H54 (cell line): ENCODE data around the gene OR52M1.

Experiments used
- DNase-seq: peaks from one replicate; pipeline ENCODE4 v3.0.0; 2011; ENCODE audit warnings: low spot score, mixed read lengths; ENCODE audit not compliant: insufficient read length
- FAIRE-seq: peaks from 3 replicates; lab custom pipeline; 2011; peaks lifted over from hg19 to GRCh38; lab: Jason Lieb, UNC
- POLR2A ChIP-seq: IDR thresholded peaks from 2 replicates; pipeline ENCODE4 v1.6.1; 2011; ENCODE audit warnings: low read depth, mild to moderate bottlenecking, low read length

The OR52M1 gene

DNA sequence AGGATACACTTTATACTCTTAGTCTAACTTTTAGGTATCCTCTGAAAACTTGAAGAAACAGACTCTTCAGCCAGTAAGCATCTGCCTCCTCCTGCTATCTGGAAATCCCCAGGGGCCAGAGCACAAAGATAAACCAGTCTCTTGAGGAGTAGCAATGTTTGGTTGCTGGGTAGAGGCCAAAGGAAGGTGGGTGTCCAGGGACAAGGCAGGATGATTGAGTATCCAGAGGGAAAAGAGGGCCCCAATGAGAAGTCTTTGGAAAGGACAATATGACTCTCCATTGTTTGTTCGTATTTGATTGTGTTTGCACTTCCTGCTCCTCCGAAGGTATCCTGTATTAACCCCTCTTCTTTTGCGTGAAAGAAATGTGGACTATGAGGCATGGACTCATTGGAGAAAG is 44.0 kb downstream of the OR52M1 start:
- FAIRE-seq, result no peak
- no peak for DNase-seq
- TF ChIP-seq POLR2A, result no peak

DNA sequence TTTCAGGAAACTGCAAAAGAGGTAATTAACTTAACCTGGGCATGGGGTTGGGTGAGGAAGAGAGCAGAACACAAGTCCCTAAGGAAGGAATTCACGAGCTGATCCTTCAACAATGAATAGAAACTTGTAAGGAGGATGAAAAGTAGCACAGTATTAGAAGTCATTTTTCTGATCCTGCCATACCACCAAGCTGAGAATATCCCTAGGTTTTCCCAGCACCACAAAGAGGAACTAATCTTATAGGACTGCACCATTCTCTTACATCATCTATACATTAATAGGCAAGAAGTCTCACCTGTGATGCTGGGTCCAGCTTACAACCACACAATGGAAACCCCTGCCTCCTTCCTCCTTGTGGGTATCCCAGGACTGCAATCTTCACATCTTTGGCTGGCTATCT is 48.7 kb downstream of the OR52M1 start, which contains the start of gene OR52I1:
Gene OR52I1, plus strand, starts transcription at position 301 of the 400 bp plus-strand sequence. Its CDS starts 0 bp downstream, at position 301.
- FAIRE-seq (no peak), DNase-seq (no peak)
- TF ChIP-seq POLR2A, result no peak
